ENCODE measurements around the gene KDM5B.

GRCh38 chr1:202688401-202688800, 119.8 kb downstream of the KDM5B start:
- TF ChIP-seq POLR2A (IDR thresholded peaks at IDR 0.05; ENCODE audit: low read length) (no peak), GATA1 (IDR thresholded peaks at IDR 0.05; ENCODE audit: low read depth, low read length) (no peak)
